Measurements from ENCODE around the gene IQSEC3.

Gene IQSEC3

DNA sequence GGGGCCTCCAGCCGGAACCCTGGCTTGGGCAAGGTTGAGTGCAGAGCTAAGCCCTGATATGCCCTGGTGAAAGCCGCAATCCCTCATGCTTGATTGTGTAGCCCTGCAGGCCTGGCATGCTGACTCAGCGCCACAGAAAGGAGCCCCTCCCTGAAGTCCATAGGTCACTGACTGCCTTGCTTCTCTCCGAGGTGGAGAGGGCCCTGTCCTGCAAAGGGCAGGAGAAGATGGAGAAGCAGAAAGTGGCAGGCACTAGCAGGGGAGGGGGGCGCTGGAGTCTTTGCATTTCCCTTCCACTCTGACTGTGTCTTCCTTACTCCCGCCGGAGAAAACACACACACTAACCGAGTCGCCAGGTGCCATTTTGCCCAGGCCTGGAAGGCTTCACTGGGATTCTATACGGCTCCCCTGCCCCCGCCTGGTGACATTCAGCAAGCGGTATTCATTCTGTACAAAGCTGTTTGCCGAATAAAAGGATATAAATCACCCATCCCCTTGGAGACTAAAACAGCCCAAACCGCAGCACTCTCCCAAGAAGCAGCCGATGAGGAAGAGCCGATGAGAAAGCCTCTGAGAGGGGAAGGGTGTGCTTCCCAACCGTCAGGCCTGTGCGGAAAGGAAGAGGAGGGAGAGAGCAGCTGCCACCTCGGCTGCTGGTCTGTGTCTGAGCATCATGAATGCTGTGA lies 77.5 kb downstream of the IQSEC3 start:
- no peak for DNase-seq

DNA sequence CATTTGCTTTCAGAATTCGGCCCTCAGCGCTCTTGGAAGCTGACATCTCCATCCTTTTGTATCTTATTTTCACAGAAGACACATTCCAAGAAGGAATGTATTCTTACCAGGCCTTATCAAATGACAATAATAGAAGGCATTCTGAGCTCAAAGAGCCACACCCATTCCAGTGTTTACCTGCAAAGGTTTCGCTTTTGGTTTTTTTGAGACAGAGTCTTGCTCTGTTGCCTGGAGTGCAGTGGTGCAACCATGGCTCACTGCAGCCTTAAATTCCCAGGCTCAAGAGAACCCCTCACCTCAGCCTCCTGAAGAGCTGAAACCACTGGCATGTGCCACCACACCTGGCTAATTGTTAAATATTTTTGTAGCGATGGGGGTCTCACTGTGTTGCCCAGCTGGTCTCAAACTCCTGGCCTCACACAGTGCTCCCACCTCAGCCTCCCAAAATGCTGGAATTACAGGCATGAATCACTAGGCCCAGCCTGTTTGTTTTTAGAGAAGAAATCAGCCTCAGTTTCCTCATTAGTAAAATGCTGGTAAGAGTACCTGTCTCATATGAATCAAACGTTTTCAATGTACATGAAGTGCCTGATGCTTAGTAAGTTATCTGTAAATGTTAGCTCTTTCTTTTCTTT lies 78.2 kb downstream of the IQSEC3 start:
- no peak for DNase-seq

DNA sequence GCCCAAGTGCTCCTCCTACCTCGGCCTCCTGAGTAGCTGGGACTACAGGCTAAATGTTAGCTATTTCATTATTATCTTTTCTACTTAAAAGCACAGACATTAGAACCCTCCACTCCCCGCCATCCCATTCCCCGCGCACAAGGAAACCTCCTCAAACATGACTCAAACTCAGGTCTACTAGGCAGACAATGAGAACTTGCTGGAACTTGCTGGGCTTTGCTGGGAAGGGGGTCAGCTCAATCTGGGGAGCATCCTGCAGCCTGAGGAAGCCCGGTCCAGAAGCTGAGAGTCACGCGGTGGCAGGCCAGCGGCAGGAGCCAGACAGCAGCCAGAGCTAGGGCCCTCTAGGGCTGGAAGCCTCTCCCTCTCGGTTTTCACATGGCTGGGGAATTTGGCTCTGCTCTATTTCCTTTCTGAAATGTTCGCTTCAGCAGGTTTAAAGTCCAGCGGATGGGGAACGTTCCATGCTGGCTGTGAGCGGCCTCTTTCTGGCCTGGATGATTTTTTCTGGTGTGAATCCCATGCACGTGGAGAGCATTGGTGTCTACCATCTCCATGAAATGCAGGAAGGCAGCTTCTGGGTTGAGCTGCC lies 78.9 kb downstream of the IQSEC3 start:
- no peak for DNase-seq

DNA sequence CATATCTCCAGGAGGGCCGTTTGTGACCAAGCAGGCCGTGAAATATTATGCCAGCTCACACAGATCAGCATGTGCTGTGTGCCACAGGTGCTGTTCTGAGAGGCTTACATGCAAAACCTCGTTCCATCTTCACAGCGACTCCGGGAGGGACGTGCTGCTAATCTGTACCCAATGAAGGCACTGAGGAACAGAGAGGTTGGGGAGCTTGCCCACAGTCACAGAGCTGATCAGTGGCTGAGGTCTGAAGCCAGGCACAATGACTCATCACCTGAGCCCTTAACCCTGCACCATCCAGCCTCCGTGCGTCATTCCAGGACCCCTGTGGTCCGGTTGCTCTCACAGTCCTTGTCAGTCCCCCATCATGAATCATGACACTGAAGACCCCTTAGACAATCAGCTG lies 80.7 kb downstream of the IQSEC3 start:
- DNase-seq, result no peak

DNA sequence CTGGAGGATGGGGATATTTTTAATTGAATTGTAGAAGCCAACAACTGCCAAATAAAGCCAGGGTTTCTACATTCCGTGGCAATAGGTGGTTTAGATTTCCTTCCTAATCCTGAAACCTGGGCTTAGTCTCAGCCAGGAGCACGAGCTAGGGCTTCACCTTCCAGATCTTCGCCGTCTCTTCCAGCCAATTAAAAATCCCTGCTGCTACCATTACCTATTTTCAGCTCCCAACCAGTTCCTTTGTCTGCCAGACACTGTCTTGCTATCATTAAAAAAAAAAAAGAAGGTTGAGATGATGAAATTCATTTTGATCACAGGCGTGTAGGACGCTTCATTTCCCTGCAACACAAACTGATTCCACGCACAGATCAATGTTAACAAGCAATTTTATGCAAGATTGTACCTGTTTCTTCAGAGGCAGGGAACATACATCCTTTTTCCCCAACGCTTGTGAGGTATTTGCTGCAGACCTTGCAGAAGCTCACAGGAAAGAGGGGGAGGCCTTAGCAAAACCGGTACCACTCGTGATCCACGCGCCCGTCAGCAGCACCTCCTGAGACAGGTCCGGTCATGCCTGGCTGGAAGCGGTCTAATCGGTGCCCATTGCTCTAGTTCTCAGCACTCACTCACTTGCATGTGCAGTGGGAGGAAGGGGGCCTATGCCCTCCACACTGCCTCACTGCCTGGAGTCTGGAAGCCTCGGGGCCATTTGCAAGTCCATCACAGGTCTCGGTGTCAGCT lies 82.3 kb downstream of the IQSEC3 start:
- DNase-seq, result no peak

DNA sequence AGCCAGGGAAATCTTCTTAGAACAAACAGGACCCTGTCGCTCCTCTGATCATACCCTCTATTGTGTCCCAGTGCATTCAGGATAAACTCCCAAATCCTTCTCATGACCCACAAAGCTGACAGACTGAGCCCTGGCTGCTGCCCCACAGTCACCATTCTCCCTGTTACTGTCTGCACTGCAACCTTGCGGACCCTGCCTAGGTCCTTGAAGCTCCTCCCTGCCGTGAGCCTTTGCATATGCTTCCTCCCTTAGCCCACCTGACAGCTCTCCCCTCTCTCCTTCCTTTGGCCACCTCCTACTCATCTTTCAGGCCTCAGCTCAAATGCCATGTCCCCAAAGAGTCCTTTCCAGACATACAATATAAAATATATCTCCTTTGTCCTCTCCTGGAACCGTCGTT lies 85.0 kb downstream of the IQSEC3 start:
- DNase-seq, result no peak

DNA sequence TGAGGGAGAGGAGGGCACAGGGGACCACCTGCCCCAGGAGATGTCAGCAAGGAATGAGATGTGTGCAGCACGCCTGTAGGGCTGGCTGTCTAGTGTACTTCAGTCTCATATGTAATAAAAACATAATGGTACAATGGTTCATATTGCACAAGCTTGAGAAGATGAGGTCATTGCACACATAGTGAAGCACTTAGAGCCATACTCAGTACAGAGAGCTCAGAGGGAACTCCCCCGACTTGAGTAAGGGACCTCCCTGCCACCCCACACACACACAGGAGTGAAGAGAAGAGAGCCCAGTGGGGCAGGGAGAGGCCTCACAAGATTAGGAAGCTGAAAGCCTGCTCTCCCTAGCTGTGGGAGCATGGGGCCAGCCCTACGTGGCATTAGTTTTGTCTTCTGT lies 85.9 kb downstream of the IQSEC3 start:
- DNase-seq, result peak; percentile 9

DNA sequence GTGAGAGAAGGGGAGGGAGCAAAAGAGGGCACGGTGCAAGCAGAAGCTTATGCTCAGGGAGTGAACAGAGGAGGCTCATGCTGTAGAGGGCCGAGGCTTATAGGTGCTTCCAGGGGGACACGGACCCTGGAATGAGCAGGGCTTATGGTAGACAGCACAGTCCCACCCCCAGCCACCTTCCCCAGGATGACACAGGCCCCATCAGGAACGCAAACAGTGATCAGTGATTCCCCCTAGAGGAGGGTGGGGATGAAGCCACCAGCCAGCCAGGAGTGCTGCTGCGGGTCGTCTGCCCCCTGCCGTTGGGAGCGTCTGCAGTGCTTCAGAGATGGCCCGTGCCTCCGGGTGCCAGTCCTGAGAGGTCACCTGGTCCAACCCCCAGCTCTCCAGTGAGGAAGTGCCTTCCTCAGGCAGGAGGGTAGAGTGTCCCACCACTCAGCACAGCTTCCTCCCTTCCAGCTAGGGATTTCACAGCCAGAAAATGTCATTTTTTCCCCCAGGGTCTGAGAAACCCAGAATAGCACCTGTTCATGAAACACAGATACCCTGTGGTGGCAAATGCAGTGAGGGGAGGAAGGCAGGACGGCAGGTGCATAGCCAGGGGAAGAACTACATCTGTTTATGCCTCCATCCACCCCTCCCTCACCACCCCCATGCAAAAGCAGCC lies 86.6 kb downstream of the IQSEC3 start:
- peak; percentile 61 for DNase-seq

DNA sequence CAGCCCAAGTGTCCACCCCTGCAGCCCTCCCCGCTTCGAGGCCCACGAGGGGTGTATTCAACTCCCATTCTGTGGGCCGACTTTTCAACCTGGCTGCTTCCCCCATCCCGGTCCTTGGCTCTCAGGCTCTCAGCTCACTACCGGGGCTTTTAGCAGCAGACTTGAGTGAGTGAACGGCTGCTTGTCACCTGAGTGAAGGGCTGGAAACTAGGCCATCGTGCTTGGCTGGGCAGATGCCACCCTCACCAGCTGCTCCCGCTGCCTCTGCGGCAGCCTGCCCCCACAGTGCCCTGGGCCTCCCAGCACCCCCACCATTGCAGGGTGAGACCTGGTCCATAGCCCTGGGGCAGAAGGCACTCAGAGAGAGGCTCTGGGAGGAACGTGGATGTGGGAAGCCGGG lies 87.5 kb downstream of the IQSEC3 start:
- no peak for DNase-seq

DNA sequence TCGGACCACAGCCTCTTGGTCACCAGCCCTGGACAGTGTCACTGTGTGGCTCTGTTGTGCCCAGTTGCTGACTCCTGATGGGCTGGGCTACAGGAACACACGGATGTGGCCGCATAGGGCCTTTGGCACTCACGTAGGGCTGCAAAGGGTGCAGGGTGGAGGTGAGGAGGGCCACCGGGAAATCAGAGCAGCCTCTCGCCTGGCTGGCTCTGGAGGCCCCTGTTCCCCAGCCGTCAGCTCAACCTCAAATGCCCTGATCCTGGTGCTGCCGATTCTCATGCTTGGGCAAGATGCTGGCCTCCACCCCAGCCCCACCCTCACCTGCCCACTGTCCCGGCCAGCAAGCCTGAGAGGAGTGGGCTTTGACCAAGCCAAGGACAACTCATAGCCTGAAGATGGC lies 88.4 kb downstream of the IQSEC3 start:
- no peak for DNase-seq

DNA sequence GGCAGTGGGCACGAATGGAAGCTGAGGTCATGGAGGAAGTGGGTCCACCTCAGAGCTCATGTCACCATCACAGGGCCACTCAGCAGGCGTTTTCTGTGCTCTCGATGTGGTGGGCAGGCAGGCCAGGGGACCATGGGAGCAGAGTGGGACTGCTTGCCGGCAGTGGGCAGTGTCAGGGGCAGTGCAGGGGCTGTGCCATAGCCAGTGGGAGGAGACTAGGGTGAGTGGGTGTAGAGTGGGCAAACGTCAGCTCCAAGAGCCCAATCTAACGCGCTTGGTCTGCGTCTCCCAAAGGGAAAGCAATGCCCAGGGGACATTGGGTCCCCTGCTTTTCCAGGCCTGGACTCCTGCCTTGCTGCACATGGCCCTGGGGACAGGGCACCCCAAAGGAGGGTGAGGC lies 89.1 kb downstream of the IQSEC3 start:
- no peak for DNase-seq

DNA sequence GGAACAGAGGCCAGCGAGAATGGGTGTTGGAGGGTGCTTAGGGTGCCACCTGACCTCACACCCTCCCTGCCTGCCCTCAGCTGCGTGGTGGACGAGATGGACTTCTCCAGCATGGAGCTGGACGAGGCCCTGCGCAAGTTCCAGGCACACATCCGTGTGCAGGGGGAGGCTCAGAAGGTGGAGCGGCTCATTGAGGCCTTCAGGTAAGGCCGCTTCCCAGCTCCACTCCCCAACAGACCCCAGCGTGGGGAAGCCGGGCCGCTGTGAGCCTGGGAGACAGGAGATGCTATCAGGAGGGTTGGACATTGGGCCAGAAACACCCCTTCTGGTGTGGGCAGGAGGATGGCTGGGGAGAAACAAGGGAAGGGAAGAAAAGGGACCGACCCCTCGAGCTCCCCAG lies 90.4 kb downstream of the IQSEC3 start:
- DNase-seq, result no peak

DNA sequence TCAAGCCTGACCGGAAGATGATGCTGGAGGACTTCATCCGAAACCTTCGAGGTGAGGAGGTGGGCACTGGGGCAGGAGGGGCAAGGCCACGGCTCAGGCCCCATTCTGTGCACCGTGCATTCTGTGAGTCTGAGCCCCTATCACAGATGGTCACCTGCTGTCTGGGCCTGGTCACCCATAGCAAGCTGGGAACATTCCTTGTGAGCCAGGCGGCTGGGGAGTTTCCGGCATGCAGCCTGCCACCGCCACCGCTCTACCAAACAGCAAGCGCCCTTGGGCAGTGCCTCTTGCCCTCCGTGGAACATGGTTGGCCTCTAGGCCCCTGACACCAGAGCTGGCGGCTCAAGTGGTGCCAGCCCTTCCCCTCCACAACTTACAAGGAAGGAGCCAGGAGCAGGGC lies 91.1 kb downstream of the IQSEC3 start:
- no peak for DNase-seq

DNA sequence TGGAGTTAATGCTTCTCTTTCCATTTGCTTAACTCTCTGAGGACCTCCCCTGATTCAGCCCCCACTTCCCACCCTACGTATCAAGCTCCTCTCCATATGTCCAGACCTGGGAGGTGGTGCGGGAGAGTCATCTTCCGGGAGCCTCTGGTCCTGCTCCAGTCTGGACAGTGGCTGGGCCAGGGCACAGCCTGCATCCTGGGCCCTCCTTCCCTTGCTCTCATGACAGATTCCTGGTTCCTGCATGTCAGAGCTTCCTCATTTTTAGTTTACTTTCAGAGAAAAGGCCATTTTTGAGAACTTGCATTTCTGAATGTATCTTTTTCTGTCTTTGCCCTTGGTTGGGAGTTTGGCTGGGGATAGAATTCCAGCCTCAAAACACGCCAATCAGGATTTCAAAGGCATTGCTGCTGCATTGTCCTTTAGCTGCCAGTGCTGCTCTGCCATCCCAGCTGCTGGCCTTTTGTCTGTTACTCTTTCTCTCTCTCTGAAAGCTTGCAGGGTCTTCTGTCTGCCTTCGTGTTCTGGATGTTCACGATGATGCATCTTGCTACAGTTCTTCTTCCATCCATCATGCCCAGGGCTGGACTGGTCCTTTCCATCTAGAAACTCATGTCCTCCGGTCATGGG lies 92.7 kb downstream of the IQSEC3 start:
- no peak for DNase-seq

DNA sequence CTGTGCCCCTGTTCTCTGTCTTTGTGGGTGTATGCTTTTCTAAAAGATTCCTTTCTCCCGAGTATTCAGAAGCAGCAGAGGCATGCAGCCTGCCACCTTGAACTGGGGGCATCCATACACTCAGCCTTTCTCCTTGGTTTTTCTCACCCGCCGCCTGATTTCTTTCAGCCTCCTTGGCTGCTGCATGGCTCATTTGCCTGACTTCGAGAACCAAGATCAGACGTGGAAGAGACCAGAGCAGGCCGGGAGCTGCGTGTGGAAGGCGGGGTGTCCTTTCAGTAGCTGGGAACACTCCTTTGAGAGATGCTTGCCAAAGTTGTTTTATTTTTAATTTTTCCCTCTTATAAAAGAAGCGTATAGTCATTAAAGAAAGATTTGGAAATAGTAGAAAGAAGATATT lies 94.3 kb downstream of the IQSEC3 start:
- DNase-seq, result no peak

DNA sequence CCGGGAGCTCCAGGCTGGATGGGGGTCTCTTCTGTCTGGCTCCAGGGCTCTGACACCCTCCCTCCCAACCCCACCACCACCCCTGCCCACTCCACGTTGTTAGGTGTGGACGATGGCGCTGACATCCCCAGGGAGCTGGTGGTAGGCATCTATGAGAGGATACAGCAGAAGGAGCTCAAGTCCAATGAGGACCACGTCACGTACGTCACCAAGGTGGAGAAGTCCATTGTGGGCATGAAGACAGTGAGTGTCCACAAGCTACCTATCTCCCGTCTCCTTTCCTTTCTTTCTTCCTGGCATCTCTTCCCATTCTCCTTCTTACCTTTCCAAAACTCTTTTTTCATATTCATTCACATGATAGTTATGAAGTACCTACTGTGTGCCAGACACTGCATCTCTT lies 95.3 kb downstream of the IQSEC3 start:
- DNase-seq, result no peak

DNA sequence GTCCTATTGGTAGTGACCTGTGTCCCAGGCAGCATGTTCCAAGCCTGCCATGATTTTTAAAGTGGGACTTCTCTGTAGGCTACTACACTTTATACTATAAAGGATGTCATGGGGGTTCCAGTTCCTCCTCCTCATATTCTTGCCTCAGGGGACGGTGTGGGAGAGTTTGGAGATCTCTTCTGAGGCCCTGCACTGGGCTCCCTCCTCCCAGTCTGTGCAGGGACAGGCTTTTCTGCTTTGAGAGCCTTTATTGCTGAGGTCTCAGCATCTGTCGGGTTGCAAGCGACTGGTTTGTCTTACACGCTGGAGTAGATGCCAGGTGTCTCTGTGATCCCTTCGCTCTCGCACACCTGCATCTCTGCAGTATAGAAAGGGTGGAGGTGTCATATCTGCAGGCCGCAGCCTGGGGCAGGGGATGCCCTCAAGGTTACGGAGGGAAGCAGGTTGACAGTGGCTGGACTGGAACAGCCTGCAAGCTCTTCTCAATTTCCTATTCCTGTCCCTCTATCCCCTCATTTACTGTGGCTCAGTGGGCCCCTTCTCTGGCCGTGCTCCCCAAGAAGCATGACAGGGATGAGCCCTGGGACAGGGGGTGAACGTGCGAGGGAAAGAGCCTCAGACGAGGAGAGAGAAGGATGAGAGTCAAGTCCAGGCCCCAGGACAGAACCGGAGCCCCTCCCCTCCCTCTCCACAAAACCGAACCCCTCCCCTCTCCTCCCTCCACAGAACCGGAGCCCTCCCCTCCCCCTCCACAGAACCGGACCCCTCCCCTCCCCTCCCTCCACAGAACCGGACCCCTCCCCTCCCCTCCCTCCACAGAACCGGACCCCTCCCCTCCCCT lies 96.1 kb downstream of the IQSEC3 start:
- no peak for DNase-seq

DNA sequence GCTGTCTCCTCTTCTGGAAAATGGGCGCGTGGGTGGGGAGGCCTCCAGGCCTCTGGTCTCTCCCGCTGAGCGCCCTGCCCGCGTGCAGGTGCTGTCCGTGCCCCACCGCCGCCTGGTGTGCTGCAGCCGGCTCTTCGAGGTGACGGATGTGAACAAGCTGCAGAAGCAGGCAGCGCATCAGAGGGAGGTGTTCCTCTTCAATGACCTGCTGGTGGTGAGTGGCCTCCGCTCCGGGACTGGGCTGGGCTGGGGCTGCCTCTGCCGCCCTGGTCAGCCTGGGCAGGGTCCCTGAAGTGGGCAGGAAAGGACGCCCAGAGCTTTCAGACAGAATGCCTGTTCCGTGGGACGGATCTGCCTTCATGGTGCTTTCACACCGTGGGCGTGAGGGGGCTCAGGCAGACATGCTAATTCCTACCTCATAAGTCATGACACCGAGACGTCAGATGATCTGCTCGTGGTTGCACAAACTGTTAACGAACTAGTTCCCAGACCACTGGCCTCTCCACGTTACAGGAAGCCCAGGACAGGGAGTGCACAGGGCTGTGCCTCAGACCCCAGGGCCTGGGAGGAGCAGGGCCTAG lies 96.9 kb downstream of the IQSEC3 start:
- no peak for DNase-seq

DNA sequence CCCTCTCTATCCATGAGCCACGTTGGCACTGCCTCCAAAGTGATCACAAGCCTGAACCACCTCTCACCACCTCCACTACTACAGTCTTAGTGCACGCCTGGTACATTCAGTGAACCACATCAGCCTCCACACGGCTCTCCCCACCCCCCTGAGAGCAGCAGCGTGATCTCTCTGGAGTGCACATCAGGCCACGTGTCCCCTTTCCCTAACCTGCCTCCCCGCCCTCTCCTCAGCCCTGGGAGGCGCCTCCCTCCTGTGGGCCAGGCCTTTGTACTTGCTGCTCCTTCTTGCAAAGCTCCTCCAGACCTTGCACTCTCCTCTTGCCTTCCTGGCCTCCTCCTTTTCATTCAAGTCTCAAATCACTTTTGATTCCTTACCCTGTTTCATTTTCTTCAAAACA lies 97.6 kb downstream of the IQSEC3 start:
- DNase-seq, result no peak

DNA sequence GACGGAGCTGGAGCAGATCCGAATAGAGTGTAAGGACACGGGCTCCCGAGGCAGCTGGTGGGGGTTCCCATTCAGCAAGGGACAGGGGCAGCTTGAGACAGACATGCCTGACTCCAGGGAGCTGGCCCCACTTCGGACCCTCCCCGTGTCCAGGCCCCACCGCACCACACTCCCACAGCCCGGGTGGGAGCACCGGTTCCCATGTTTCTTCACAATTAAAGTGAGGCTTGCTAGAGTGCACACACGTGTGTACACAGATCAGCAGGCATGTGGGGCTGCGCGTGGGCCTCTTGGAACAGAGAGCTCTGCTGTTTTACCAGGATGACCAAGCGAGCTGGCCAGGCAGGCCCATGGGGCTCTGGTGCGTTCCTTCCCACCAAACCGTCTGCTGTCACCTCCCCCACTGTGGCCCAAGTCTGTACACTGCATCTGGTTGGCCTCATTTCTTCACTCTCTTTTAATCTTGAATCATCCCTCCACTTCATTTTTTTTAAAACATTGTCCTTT lies 99.3 kb downstream of the IQSEC3 start:
- no peak for DNase-seq

DNA sequence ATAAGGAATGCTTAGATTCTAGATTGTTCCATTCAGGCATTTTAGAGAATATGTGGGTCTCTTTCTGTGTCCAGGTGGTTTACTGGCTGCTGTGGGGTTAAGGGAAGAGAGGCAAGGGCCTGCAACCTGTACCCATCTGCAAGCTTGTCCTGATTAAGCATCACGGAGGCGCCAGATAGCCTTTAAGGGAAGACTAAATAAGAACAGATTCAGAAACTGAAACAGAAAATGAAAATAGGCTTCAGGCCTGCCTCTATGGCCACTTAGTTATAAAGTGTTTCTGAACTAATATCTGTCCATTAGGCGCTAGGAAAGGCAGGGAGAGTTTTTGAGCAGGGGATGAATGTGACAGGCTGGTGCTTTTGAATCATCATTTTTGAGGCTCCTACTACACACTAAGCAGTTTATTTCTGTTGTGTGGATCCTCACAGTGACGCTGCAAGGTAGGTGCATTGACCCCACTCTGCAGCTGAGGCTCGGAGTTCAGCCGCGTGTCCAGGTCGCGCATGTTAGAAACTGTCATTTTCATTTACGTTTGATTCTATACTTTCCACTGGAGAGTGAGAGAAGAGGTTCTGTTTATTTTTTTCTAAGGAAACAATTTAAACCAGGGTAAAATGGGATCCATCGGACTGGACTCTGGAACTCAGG lies 100.0 kb downstream of the IQSEC3 start:
- no peak for DNase-seq
